ENCODE measurements around the gene MRPL36. TPM values are rescaled to one million over a fixed set of nuclear protein-coding genes. Genes with fewer than 3 reads are reported as not detected.
A peak's percentile ranks its signal among the peaks of the same experiment; 100 is the strongest.

Gene MRPL36
- polyA plus RNA-seq, 1 donor (not counting 4 experiments of a cell fraction or from before 2014, with no cell fraction given), result 121 TPM

DNA sequence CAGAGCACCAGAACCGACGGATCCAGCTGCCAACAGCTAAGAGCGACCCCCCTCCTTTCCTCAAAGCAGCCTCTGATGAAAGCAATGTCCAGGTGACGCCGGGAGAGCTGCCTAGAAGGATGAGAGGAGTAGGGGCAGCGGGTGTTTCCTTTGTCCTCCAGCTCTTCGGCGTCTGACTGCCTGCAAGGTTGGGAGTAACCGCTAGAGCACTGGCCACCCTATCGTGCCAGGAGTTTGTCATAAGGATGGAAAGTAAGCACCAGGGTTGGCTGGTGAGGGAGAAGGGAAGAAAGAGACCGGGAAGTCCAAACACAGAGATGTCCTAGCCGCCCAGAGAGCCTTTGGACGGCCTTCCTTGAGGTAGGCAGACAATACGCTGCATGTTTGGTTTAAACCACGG lies 10.8 kb downstream of the MRPL36 start:
- Histone ChIP-seq H2AFZ (ENCODE audit: control insufficient read depth, low read length) (peak overlapping the region; percentile 18), H3K9me3 (ENCODE audit: control insufficient read depth, low read depth, low read length) (no peaks in the 10 kb centered on the region), H3K4me3 (ENCODE audit: control insufficient read depth in 2 of 3, extremely low read depth in 1 of 3, insufficient read depth in 2 of 3, low read depth in 1 of 3, low read length in 3 of 3) (no peak overlapping the region), H4K20me1 (ENCODE audit: control insufficient read depth, extremely low read depth, insufficient read depth, low read length) (no peaks in the 10 kb centered on the region), H3K36me3 (ENCODE audit: control insufficient read depth in 2 of 2, extremely low read depth in 1 of 2, insufficient read depth in 2 of 2, low read length in 2 of 2) (no peaks in the 10 kb centered on the region), H3K27ac (ENCODE audit: control insufficient read depth, insufficient read depth, low read length) (no peak overlapping the region), H3K9ac (ENCODE audit: control insufficient read depth, extremely low read depth, insufficient read depth, low read length) (no peak overlapping the region), H3K27me3 (ENCODE audit: control insufficient read depth, extremely low read depth, insufficient read depth, low read length) (no peaks in the 10 kb centered on the region), H3K9me1 (ENCODE audit: control insufficient read depth, extremely low read depth, insufficient read depth, low read length) (no peaks in the 10 kb centered on the region), H3K4me2 (ENCODE audit: control insufficient read depth, extremely low read depth, insufficient read depth, low read depth, low read length) (peak overlapping the region; percentile 50), H3K4me1 (ENCODE audit: control insufficient read depth, extremely low read depth, insufficient read depth, low read length) (peaks cover 27% of the 10 kb centered on the region), H3K79me2 (ENCODE audit: control insufficient read depth, insufficient read depth, low read length) (no peaks in the 10 kb centered on the region)
- dilution Hi-C loops (cut with MboI; ENCODE audit: extremely low pct_ligation_motif_present, low sequenced_read_pairs), result no loop called here
- TF ChIP-seq, protein P1, sequence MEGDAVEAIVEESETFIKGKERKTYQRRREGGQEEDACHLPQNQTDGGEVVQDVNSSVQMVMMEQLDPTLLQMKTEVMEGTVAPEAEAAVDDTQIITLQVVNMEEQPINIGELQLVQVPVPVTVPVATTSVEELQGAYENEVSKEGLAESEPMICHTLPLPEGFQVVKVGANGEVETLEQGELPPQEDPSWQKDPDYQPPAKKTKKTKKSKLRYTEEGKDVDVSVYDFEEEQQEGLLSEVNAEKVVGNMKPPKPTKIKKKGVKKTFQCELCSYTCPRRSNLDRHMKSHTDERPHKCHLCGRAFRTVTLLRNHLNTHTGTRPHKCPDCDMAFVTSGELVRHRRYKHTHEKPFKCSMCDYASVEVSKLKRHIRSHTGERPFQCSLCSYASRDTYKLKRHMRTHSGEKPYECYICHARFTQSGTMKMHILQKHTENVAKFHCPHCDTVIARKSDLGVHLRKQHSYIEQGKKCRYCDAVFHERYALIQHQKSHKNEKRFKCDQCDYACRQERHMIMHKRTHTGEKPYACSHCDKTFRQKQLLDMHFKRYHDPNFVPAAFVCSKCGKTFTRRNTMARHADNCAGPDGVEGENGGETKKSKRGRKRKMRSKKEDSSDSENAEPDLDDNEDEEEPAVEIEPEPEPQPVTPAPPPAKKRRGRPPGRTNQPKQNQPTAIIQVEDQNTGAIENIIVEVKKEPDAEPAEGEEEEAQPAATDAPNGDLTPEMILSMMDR (optimal IDR thresholded peaks at IDR 0.05 in 1 of 3, IDR thresholded peaks at IDR 0.05 in 1 of 3, conservative IDR thresholded peaks at IDR 0.05 in 1 of 3; ENCODE audit: extremely low read depth in 1 of 3, insufficient read depth in 2 of 3, low read length in 3 of 3), result no peak
- no peak for TF ChIP-seq EZH2 (IDR thresholded peaks at IDR 0.05; ENCODE audit: low read length)
- DNase-seq (ENCODE audit: low read depth, low spot score) (no peak), FAIRE-seq (no peak)

GRCh38 chr5:1788200-1788599 lies 11.4 kb downstream of the MRPL36 start:
- FAIRE-seq (no peak), DNase-seq (ENCODE audit: low read depth, low spot score) (no peak)
- Histone ChIP-seq H3K9ac (ENCODE audit: control insufficient read depth, extremely low read depth, insufficient read depth, low read length) (no peak overlapping the region), H3K27ac (ENCODE audit: control insufficient read depth, insufficient read depth, low read length) (no peak overlapping the region), H3K9me1 (ENCODE audit: control insufficient read depth, extremely low read depth, insufficient read depth, low read length) (no peaks in the 10 kb centered on the region), H4K20me1 (ENCODE audit: control insufficient read depth, extremely low read depth, insufficient read depth, low read length) (no peaks in the 10 kb centered on the region), H3K4me2 (ENCODE audit: control insufficient read depth, extremely low read depth, insufficient read depth, low read depth, low read length) (no peak overlapping the region), H3K79me2 (ENCODE audit: control insufficient read depth, insufficient read depth, low read length) (no peaks in the 10 kb centered on the region), H3K27me3 (ENCODE audit: control insufficient read depth, extremely low read depth, insufficient read depth, low read length) (no peaks in the 10 kb centered on the region), H3K9me3 (ENCODE audit: control insufficient read depth, low read depth, low read length) (no peaks in the 10 kb centered on the region), H3K36me3 (ENCODE audit: control insufficient read depth in 2 of 2, extremely low read depth in 1 of 2, insufficient read depth in 2 of 2, low read length in 2 of 2) (no peaks in the 10 kb centered on the region), H3K4me3 (ENCODE audit: control insufficient read depth in 2 of 3, extremely low read depth in 1 of 3, insufficient read depth in 2 of 3, low read depth in 1 of 3, low read length in 3 of 3) (no peak overlapping the region), H3K4me1 (ENCODE audit: control insufficient read depth, extremely low read depth, insufficient read depth, low read length) (peaks cover 27% of the 10 kb centered on the region), H2AFZ (ENCODE audit: control insufficient read depth, low read length) (no peak overlapping the region)
- TF ChIP-seq, protein P1 (optimal IDR thresholded peaks at IDR 0.05 in 1 of 3, IDR thresholded peaks at IDR 0.05 in 1 of 3, conservative IDR thresholded peaks at IDR 0.05 in 1 of 3; ENCODE audit: extremely low read depth in 1 of 3, insufficient read depth in 2 of 3, low read length in 3 of 3), result no peak
- no peak for TF ChIP-seq EZH2 (IDR thresholded peaks at IDR 0.05; ENCODE audit: low read length)
- dilution Hi-C loops (cut with MboI; ENCODE audit: extremely low pct_ligation_motif_present, low sequenced_read_pairs), result no loop called here

Data from keratinocyte (primary cell).